Measurements from ENCODE around the gene VAMP4.

VAMP4 gene

GRCh38 chr1:171654942-171655745 is 86.7 kb downstream of the VAMP4 start:
- H3K27me3 ChIP-seq (replicated peaks in 2 of 5; ENCODE audit: control insufficient read depth in 4 of 5, insufficient read depth in 5 of 5, low read length in 4 of 5) = peaks cover 0 to 2% (median 0%) of the 10 kb centered on the region in 5 experiments
- H3K27ac ChIP-seq (ENCODE audit: insufficient read depth in 1 of 2, low read depth in 1 of 2, low read length in 2 of 2, poor library complexity in 1 of 2, severe bottlenecking in 2 of 2) = no peak overlapping the region
- WGBS (ENCODE audit: insufficient coverage) = 24% methylated on average over 23 of the region's 24 CpGs
- no peaks in the 10 kb centered on the region for H3K36me3 ChIP-seq (ENCODE audit: control insufficient read depth in 4 of 4, insufficient read depth in 4 of 4, low read length in 3 of 4)
- CTCF ChIA-PET = interaction anchor here (0.5 to 2.5 kb wide), 11 partner anchors 8 to 833 kb away, joined by 3 to 19 read pairs (median 4); no protein-coding TSS in a partner anchor
- H3K4me3 ChIP-seq (ENCODE audit: control insufficient read depth in 1 of 7, extremely low read depth in 1 of 7, insufficient read depth in 4 of 7, low read depth in 2 of 7, low read length in 6 of 7) = peak overlapping the region in 6 of 7 experiments; percentile 0 to 72 (median 38)
- H3K9me3 ChIP-seq (ENCODE audit: control extremely low read depth in 1 of 5, control insufficient read depth in 4 of 5, insufficient read depth in 2 of 5, low read depth in 1 of 5, low read length in 4 of 5) = no peaks in the 10 kb centered on the region
- H3K4me1 ChIP-seq (ENCODE audit: control extremely low read depth in 1 of 4, control insufficient read depth in 4 of 4, insufficient read depth in 4 of 4, low read length in 3 of 4) = peaks cover 0 to 15% (median 9%) of the 10 kb centered on the region in 4 experiments
- DNase-seq = peak; percentile 62 to 84 (median 81)
- POLR2A ChIA-PET = no interaction called here

GRCh38 chr1:171654201-171654941 is 87.5 kb downstream of the VAMP4 start:
- H3K27ac ChIP-seq (ENCODE audit: insufficient read depth in 1 of 2, low read depth in 1 of 2, low read length in 2 of 2, poor library complexity in 1 of 2, severe bottlenecking in 2 of 2) = no peak overlapping the region
- H3K4me1 ChIP-seq (ENCODE audit: control extremely low read depth in 1 of 4, control insufficient read depth in 4 of 4, insufficient read depth in 4 of 4, low read length in 3 of 4) = peaks cover 0 to 15% (median 9%) of the 10 kb centered on the region in 4 experiments
- CTCF ChIA-PET = interaction anchor here (0.5 to 2.5 kb wide), 9 partner anchors 9 to 833 kb away, joined by 3 to 19 read pairs (median 4); no protein-coding TSS in a partner anchor
- POLR2A ChIA-PET = no interaction called here
- peak overlapping the region in 1 of 7 experiments; percentile 72 for H3K4me3 ChIP-seq (ENCODE audit: control insufficient read depth in 1 of 7, extremely low read depth in 1 of 7, insufficient read depth in 4 of 7, low read depth in 2 of 7, low read length in 6 of 7)
- DNase-seq = no peak
- no peaks in the 10 kb centered on the region for H3K36me3 ChIP-seq (ENCODE audit: control insufficient read depth in 4 of 4, insufficient read depth in 4 of 4, low read length in 3 of 4)
- no peaks in the 10 kb centered on the region for H3K9me3 ChIP-seq (ENCODE audit: control extremely low read depth in 1 of 5, control insufficient read depth in 4 of 5, insufficient read depth in 2 of 5, low read depth in 1 of 5, low read length in 4 of 5)
- WGBS (ENCODE audit: insufficient coverage) = 71% methylated on average over 7 of the region's 8 CpGs
- H3K27me3 ChIP-seq (replicated peaks in 2 of 5; ENCODE audit: control insufficient read depth in 4 of 5, insufficient read depth in 5 of 5, low read length in 4 of 5) = peaks cover 0 to 2% (median 0%) of the 10 kb centered on the region in 5 experiments

- Histone ChIP-seq H3K4me3 (ENCODE audit: control insufficient read depth in 1 of 7, extremely low read depth in 1 of 7, insufficient read depth in 4 of 7, low read depth in 2 of 7, low read length in 6 of 7) (no peak overlapping the region), H3K27me3 (replicated peaks in 2 of 5; ENCODE audit: control insufficient read depth in 4 of 5, insufficient read depth in 5 of 5, low read length in 4 of 5) (peaks cover 0 to 2% (median 0%) of the 10 kb centered on the region in 5 experiments), H3K27ac (ENCODE audit: insufficient read depth in 1 of 2, low read depth in 1 of 2, low read length in 2 of 2, poor library complexity in 1 of 2, severe bottlenecking in 2 of 2) (no peak overlapping the region), H3K36me3 (ENCODE audit: control insufficient read depth in 4 of 4, insufficient read depth in 4 of 4, low read length in 3 of 4) (no peaks in the 10 kb centered on the region), H3K4me1 (ENCODE audit: control extremely low read depth in 1 of 4, control insufficient read depth in 4 of 4, insufficient read depth in 4 of 4, low read length in 3 of 4) (peaks cover 0 to 15% (median 9%) of the 10 kb centered on the region in 4 experiments), H3K9me3 (ENCODE audit: control extremely low read depth in 1 of 5, control insufficient read depth in 4 of 5, insufficient read depth in 2 of 5, low read depth in 1 of 5, low read length in 4 of 5) (no peaks in the 10 kb centered on the region)
- POLR2A ChIA-PET = no interaction called here
- 100% methylated on average over 1 of the region's 1 CpG for WGBS (ENCODE audit: insufficient coverage)
- CTCF ChIA-PET = interaction anchor here (0.7 to 2.5 kb wide), 5 partner anchors 8 to 327 kb away, joined by 3 to 19 read pairs (median 8); no protein-coding TSS in a partner anchor
- DNase-seq = no peak
These were observed 88.1 kb downstream of the VAMP4 start for GRCh38 chr1:171653796-171654195.

- WGBS (ENCODE audit: insufficient coverage) = 85% methylated on average over 6 of the region's 8 CpGs
- POLR2A ChIA-PET = no interaction called here
- no peak for DNase-seq
- peaks cover 0 to 15% (median 9%) of the 10 kb centered on the region in 4 experiments for H3K4me1 ChIP-seq (ENCODE audit: control extremely low read depth in 1 of 4, control insufficient read depth in 4 of 4, insufficient read depth in 4 of 4, low read length in 3 of 4)
- no peak within 1 kb of the TSS for H3K27ac ChIP-seq (ENCODE audit: insufficient read depth in 1 of 2, low read depth in 1 of 2, low read length in 2 of 2, poor library complexity in 1 of 2, severe bottlenecking in 2 of 2)
- H3K36me3 ChIP-seq (ENCODE audit: control insufficient read depth in 4 of 4, insufficient read depth in 4 of 4, low read length in 3 of 4) = no peaks in the 10 kb centered on the region
- no peaks in the 10 kb centered on the region for H3K9me3 ChIP-seq (ENCODE audit: control extremely low read depth in 1 of 5, control insufficient read depth in 4 of 5, insufficient read depth in 2 of 5, low read depth in 1 of 5, low read length in 4 of 5)
- CTCF ChIA-PET = interaction anchor here (1.1 to 1.6 kb wide), 5 partner anchors 10 to 332 kb away, joined by 3 to 4 read pairs (median 3); no protein-coding TSS in a partner anchor
- peaks cover 0 to 2% (median 0%) of the 10 kb centered on the region in 5 experiments for H3K27me3 ChIP-seq (replicated peaks in 2 of 5; ENCODE audit: control insufficient read depth in 4 of 5, insufficient read depth in 5 of 5, low read length in 4 of 5)
- H3K4me3 ChIP-seq (ENCODE audit: control insufficient read depth in 1 of 7, extremely low read depth in 1 of 7, insufficient read depth in 4 of 7, low read depth in 2 of 7, low read length in 6 of 7) = no peak within 1 kb of the TSS
These were observed 89.5 kb downstream of the VAMP4 start, which contains the start of gene MYOC for GRCh38 chr1:171652234-171652822. Gene MYOC, minus strand, starts transcription at chr1:171652688. Its CDS starts 77 bp downstream, at chr1:171652611.
